Liver (tissue), 9 donors: Measurements from ENCODE around the gene ZMYND8. TPM values are rescaled to one million over a fixed set of nuclear protein-coding genes. Genes with fewer than 3 reads are reported as not detected.
"Not testable (repeated sequence)": the region's sequence is repeated elsewhere in the genome, so short reads cannot be mapped to it uniquely, and the experiment has no call there.

Experiments used
- DNase-seq: peaks from one replicate; pipeline ENCODE4 v3.0.0-alpha.2; 2017; ENCODE audit warnings: low spot score
- H3K27ac ChIP-seq, 2 donors: one replicate each; pipeline ENCODE4 v1.7.0; 2013; ENCODE audit warnings: inconsistent platforms in 2 of 2, low read length in 2 of 2, control low read depth in 1 of 2, low read depth in 1 of 2, mild to moderate bottlenecking in 1 of 2
- H3K27me3 ChIP-seq, 4 donors: one replicate each; pipeline versions ENCODE4 v1.6.1 to v1.7.0; 2013; ENCODE audit warnings: low read length in 3 of 4, inconsistent platforms in 1 of 4, mild to moderate bottlenecking in 1 of 4, moderate library complexity in 1 of 4; ENCODE audit not compliant: control insufficient read depth in 4 of 4, insufficient read depth in 4 of 4
- H3K36me3 ChIP-seq, 4 donors: one replicate each; pipeline versions ENCODE4 v1.6.1 to v1.7.0; 2013; ENCODE audit warnings: low read length in 3 of 4, mild to moderate bottlenecking in 3 of 4, low read depth in 1 of 4, moderate library complexity in 1 of 4; ENCODE audit not compliant: control insufficient read depth in 4 of 4, insufficient read depth in 3 of 4
- H3K4me1 ChIP-seq, 4 donors: one replicate each; pipeline versions ENCODE4 v1.6.1 to v1.7.0; 2013; ENCODE audit warnings: low read length in 3 of 4, mild to moderate bottlenecking in 3 of 4, moderate library complexity in 1 of 4; ENCODE audit not compliant: control insufficient read depth in 4 of 4, insufficient read depth in 4 of 4
- H3K4me3 ChIP-seq, 3 donors: one replicate each; pipeline versions ENCODE4 v1.6.1 to v1.7.0; 2013; ENCODE audit warnings: low read length in 3 of 3, control low read depth in 1 of 3, low read depth in 1 of 3, mild to moderate bottlenecking in 1 of 3
- H3K9ac ChIP-seq, 2 donors: one replicate each; pipeline ENCODE4 v1.7.0; 2013; ENCODE audit warnings: low read length in 2 of 2, mild to moderate bottlenecking in 2 of 2, moderate library complexity in 2 of 2, control low read depth in 1 of 2, low read depth in 1 of 2
- H3K9me3 ChIP-seq, 4 donors: one replicate each; pipeline versions ENCODE4 v1.6.1 to v1.7.0; 2013; ENCODE audit warnings: low read length in 3 of 4; ENCODE audit not compliant: control insufficient read depth in 4 of 4
- CTCF ChIP-seq: fragments of 150-350 bp; IDR thresholded peaks from 2 replicates; pipeline ENCODE4 v1.5.1; 2017; ENCODE audit warnings: improper control_type of control experiment, low read depth, low read length; ENCODE audit not compliant: missing input control
- FOXA1 ChIP-seq: IDR thresholded peaks from 2 replicates; pipeline ENCODE4 v1.6.1; 2016; ENCODE audit warnings: antibody characterized with exemption
- FOXA2 ChIP-seq: IDR thresholded peaks from 2 replicates; pipeline ENCODE4 v1.6.1; 2016; ENCODE audit warnings: antibody characterized with exemption
- SP1 ChIP-seq: IDR thresholded peaks from 2 replicates; pipeline ENCODE4 v1.6.1; 2018; ENCODE audit warnings: antibody characterized with exemption, mild to moderate bottlenecking
- WGBS: extraction: QIAGEN DNeasy Blood & Tissue Kit; methylation state at CpG from one replicate; pipeline ENCODE4 v1.1.7; 2013; 5-methylcytosine and 5-hydroxymethylcytosine counted together
- polyA plus RNA-seq, 2 donors: library from polyadenylated mRNA; stranded (reverse) in 1 of 2; unstranded in 1 of 2; fragments of 200-250 nt in 1 of 2; fragments of >200 nt in 1 of 2; fragmentation: Nextera tagmentation in 1 of 2; extraction: Ambion mirVana in 1 of 2; gene quantifications; one replicate each; pipeline versions ENCODE4 v1.2.1 to v1.2.3, GENCODE V29; 2013 to 2015
- total RNA-seq, 2 donors: library from RNA; depleted of rRNA; stranded (reverse); fragments of >200 nt; gene quantifications; one replicate each; pipeline ENCODE4 v1.2.3, GENCODE V29; 2014
- TF ChIP-seq, protein P1 (sequence below): IDR thresholded peaks from 2 replicates; pipeline ENCODE4 v1.6.1; 2016; ENCODE audit warnings: antibody characterized with exemption, mild to moderate bottlenecking
- donor health status: healthy.
- donor health status: healthy.
- donor health status: healthy.
- donor health status: healthy.
- donor health status: healthy.

ZMYND8 gene
- total and polyA plus RNA-seq, 4 donors = 3.3 to 23.5 (median 6.8) TPM

GRCh38 chr20:47265214-47265613, 91.3 kb downstream of the ZMYND8 start:
- DNase-seq = no peak
- no peak overlapping the region for H3K9ac ChIP-seq
- no peaks in the 10 kb centered on the region for H3K4me1 ChIP-seq
- no peaks in the 10 kb centered on the region for H3K9me3 ChIP-seq
- no peak for TF ChIP-seq FOXA2
- H3K36me3 ChIP-seq = peaks cover 0 to 9% (median 6%) of the 10 kb centered on the region in 4 donors
- no peak overlapping the region for H3K27ac ChIP-seq
- H3K27me3 ChIP-seq = no peaks in the 10 kb centered on the region
- WGBS = 82% methylated on average over 6 of the region's 6 CpGs
- no peak overlapping the region for H3K4me3 ChIP-seq

DNA sequence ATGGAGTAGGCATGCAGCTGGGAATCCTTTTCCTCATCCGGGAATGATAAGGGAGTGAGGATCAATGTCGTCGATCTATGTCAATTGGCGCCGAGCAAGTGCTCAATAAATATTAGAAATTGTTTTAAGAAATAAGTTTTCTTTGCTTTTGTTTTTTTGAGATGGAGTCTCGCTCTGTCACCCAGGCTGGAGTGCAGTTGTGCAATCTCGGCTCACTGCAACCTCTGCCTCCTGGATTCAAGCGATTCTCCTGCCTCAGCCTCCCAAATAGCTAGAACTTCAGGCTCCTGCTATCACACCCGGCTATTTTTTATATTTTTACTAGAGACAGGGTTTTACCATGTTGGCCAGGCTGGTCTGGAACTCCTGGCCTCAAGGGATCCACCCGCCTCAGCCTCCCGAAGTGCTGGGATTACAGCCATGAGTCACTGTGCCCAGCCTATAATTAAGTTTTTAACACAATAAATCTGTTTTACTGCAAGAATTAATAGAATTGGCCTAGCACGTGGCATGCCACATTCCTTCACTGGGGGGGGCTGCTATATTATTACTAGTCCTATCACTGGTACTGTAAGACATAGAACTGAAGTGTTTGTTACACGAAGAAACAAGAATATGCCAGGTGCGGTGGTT, 92.2 kb downstream of the ZMYND8 start:
- H3K27ac ChIP-seq, H3K9me3 ChIP-seq, DNase-seq, H3K4me1 ChIP-seq, H3K4me3 ChIP-seq, H3K27me3 ChIP-seq, H3K9ac ChIP-seq: not testable (repeated sequence)
- 89% methylated on average over 14 of the region's 14 CpGs for WGBS
- peaks cover 0 to 13% (median 6%) of the 10 kb centered on the region in 4 donors for H3K36me3 ChIP-seq

GRCh38 chr20:47263465-47264084, 92.9 kb downstream of the ZMYND8 start:
- Histone ChIP-seq H3K27ac (no peak overlapping the region), H3K4me1 (no peaks in the 10 kb centered on the region)
- WGBS = 70% methylated on average over 5 of the region's 5 CpGs

More at GRCh38 chr20:47263465-47264084, 92.9 kb downstream of the ZMYND8 start:
- Histone ChIP-seq H3K27me3 (no peaks in the 10 kb centered on the region), H3K4me3 (no peak overlapping the region), H3K36me3 (peaks cover 0 to 16% (median 6%) of the 10 kb centered on the region in 4 donors), H3K9ac (no peak overlapping the region), H3K9me3 (no peaks in the 10 kb centered on the region)
- no peak for DNase-seq
- TF ChIP-seq, protein P1, sequence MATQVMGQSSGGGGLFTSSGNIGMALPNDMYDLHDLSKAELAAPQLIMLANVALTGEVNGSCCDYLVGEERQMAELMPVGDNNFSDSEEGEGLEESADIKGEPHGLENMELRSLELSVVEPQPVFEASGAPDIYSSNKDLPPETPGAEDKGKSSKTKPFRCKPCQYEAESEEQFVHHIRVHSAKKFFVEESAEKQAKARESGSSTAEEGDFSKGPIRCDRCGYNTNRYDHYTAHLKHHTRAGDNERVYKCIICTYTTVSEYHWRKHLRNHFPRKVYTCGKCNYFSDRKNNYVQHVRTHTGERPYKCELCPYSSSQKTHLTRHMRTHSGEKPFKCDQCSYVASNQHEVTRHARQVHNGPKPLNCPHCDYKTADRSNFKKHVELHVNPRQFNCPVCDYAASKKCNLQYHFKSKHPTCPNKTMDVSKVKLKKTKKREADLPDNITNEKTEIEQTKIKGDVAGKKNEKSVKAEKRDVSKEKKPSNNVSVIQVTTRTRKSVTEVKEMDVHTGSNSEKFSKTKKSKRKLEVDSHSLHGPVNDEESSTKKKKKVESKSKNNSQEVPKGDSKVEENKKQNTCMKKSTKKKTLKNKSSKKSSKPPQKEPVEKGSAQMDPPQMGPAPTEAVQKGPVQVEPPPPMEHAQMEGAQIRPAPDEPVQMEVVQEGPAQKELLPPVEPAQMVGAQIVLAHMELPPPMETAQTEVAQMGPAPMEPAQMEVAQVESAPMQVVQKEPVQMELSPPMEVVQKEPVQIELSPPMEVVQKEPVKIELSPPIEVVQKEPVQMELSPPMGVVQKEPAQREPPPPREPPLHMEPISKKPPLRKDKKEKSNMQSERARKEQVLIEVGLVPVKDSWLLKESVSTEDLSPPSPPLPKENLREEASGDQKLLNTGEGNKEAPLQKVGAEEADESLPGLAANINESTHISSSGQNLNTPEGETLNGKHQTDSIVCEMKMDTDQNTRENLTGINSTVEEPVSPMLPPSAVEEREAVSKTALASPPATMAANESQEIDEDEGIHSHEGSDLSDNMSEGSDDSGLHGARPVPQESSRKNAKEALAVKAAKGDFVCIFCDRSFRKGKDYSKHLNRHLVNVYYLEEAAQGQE = no peak
- TF ChIP-seq CTCF = no peak
- no peak for TF ChIP-seq SP1
- no peak for TF ChIP-seq FOXA1
